Thyroid gland (tissue), 4 donors: ENCODE measurements around the gene SMIM15. TPM values are rescaled to one million over a fixed set of nuclear protein-coding genes. Genes with fewer than 3 reads are reported as not detected.

Experiments
- DNase-seq, 2 donors: peaks; one replicate each; pipeline ENCODE4 v3.0.0-alpha.2; 2019
- H3K27ac ChIP-seq, 3 donors: fragments of 200-600 bp; sonication (generic); 1 replicate in 2 of 3; 2 replicates in 1 of 3; pipeline ENCODE4 v1.5.1; 2016 to 2019; ENCODE audit warnings: mild to moderate bottlenecking in 1 of 3, moderate library complexity in 1 of 3
- H3K27me3 ChIP-seq: fragments of 200-600 bp; sonication (generic); one replicate; pipeline ENCODE4 v1.5.1; 2019
- H3K36me3 ChIP-seq, 2 donors: fragments of 200-600 bp; sonication (generic); one replicate each; pipeline ENCODE4 v1.5.1; 2016 to 2019
- H3K4me1 ChIP-seq, 2 donors: fragments of 200-600 bp; sonication (generic); one replicate each; pipeline ENCODE4 v1.5.1; 2017 to 2019
- H3K4me3 ChIP-seq, 3 donors: fragments of 200-600 bp; sonication (generic); replicated peaks in 1 of 3; 1 replicate in 2 of 3; 2 replicates in 1 of 3; pipeline ENCODE4 v1.5.1; 2016; ENCODE audit warnings: mild to moderate bottlenecking in 1 of 3
- H3K9me3 ChIP-seq: fragments of 200-600 bp; sonication (generic); one replicate; pipeline ENCODE4 v1.5.1; 2017
- POLR2A ChIP-seq, 2 donors: fragments of 450-650 bp; IDR thresholded peaks; one replicate each; pipeline ENCODE4 v1.6.1; 2017; ENCODE audit warnings: antibody characterized with exemption in 2 of 2, mild to moderate bottlenecking in 2 of 2, moderate library complexity in 1 of 2
- WGBS, 2 donors: methylation state at CpG; one replicate each; pipeline ENCODE4 v1.1.5; 2017; 5-methylcytosine and 5-hydroxymethylcytosine counted together
- intact Hi-C: fragments of 100-400 bp; cut with DNase I; formaldehyde crosslinking; loops from one replicate; pipeline ENCODE4 v1.15.1; 2023
- total RNA-seq, 4 donors: library from RNA; depleted of rRNA; stranded (reverse); fragments of >200 nt; gene quantifications; one replicate each; pipeline ENCODE4 v1.2.3, GENCODE V29; 2016
- TF ChIP-seq, protein P1 (sequence below), 6 experiments: fragments of 200-600 bp in 3 of 6; fragments of 450-650 bp in 3 of 6; sonication (generic) in 3 of 6; IDR thresholded peaks; one replicate each; pipeline ENCODE4 v1.5.1; 2016 to 2019; ENCODE audit warnings: antibody characterized with exemption in 6 of 6, mild to moderate bottlenecking in 2 of 6, inconsistent platforms in 1 of 6, moderate library complexity in 1 of 6

Gene SMIM15
- total RNA-seq, 4 donors from 2014 or later = 37.4 to 55.9 (median 41.2) TPM

DNA sequence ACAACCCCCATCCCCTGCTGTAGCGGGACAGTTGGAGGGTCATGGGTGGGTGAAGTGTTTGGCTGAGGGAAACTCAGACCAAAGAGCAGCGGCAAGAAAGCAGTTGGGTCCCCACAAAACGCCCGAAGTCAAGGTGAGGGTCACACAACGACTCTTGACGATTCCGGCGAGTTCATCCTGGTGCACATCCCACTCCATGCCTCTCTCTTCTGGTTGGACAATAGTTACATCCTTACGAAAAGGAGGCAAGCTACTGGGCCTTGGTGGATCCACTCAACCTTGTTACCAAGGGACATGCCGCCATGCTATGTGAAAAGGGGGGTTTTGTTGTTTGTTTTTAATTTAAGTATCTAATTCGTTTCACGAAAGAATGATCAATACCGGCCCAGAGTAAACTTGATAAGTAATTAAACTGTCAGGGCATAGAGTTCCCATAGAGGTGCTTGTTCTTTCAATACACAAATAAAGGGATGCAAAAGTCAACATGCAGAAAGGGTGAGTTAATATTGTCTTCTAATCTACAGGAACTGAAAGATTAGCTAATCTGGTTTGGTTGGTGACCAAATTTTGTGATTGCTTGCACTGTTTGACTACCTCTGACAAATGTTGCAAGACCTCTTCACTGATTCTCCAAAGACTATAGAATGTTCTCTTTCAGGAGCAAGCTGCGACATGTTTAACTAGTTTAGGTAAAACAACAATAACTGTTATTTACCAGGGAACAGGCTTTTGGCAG lies 732 bp upstream of the SMIM15 start:
- Histone ChIP-seq H3K4me1 (peaks cover 5 to 13% of the 10 kb centered on the region in 2 donors), H3K36me3 (no peaks in the 10 kb centered on the region), H3K27ac (peak overlapping the region; percentile 76 to 95 (median 94)), H3K4me3 (peak overlapping the region; percentile 23 to 87 (median 42)), H3K9me3 (no peaks in the 10 kb centered on the region), H3K27me3 (no peaks in the 10 kb centered on the region)
- intact Hi-C loops = loop anchor here (10.0 kb wide), 1 partner anchor 492 kb away; no protein-coding TSS in a partner anchor
- peak in 1 of 2 donors; percentile 21 for DNase-seq
- 18 to 29% methylated on average over 14 of the region's 14 CpGs for WGBS, 2 donors
- TF ChIP-seq, protein P1, sequence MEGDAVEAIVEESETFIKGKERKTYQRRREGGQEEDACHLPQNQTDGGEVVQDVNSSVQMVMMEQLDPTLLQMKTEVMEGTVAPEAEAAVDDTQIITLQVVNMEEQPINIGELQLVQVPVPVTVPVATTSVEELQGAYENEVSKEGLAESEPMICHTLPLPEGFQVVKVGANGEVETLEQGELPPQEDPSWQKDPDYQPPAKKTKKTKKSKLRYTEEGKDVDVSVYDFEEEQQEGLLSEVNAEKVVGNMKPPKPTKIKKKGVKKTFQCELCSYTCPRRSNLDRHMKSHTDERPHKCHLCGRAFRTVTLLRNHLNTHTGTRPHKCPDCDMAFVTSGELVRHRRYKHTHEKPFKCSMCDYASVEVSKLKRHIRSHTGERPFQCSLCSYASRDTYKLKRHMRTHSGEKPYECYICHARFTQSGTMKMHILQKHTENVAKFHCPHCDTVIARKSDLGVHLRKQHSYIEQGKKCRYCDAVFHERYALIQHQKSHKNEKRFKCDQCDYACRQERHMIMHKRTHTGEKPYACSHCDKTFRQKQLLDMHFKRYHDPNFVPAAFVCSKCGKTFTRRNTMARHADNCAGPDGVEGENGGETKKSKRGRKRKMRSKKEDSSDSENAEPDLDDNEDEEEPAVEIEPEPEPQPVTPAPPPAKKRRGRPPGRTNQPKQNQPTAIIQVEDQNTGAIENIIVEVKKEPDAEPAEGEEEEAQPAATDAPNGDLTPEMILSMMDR (IDR thresholded peaks at IDR 0.05) = no peak
- TF ChIP-seq POLR2A (IDR thresholded peaks at IDR 0.05) = no peak

DNA sequence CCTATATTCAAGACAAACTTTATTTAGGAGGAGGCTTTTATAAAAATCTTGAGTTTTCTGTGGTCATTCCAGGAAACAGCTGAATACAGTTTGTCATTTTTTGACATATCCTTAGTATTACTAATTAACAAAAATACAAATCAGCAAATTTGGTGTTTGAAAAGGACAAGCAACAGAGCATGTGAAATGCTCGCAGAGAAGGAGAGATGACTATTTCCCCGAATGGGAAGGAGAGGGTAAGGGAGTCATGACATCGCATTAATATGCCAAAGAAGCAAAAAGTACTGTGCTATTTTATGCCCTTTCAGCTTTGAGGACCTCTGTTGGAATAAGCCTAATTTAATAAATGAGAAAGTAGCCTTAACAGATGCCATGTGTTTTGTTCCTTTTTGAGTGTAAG lies 1.8 kb downstream of the SMIM15 start:
- Histone ChIP-seq H3K4me3 (no peak overlapping the region), H3K36me3 (no peaks in the 10 kb centered on the region), H3K4me1 (peaks cover 5 to 13% of the 10 kb centered on the region in 2 donors), H3K9me3 (no peaks in the 10 kb centered on the region), H3K27ac (no peak overlapping the region), H3K27me3 (no peaks in the 10 kb centered on the region)
- intact Hi-C loops = loop anchor here (10.0 kb wide), 1 partner anchor 494 kb away; no protein-coding TSS in a partner anchor
- TF ChIP-seq POLR2A (IDR thresholded peaks at IDR 0.05) = no peak
- TF ChIP-seq, protein P1 (IDR thresholded peaks at IDR 0.05) = no peak
- 92 to 96% methylated on average over 3 of the region's 3 CpGs for WGBS, 2 donors
- no peak for DNase-seq

DNA sequence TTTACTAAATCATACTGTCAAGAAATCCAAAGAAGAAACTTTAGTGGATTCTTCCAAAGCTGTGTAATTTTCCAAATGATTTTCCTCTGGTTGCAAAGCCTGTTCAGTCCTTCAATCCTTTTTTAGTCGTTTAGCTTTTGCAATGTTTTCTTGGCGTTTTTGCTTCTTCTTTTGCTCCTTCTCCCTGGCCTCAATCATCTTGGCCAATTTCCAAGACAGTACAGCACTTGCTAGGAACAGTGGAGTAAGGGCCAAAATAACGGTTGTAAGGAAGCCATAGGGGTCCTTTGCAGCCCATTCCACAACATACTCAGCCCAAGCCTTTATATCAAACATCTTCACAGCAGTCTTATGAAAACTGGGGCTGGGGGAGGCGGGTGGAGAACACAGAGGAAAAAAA lies 2.4 kb downstream of the SMIM15 start:
- no peak overlapping the region for H3K27ac ChIP-seq
- no peaks in the 10 kb centered on the region for H3K9me3 ChIP-seq
- intact Hi-C loops = loop anchor here (10.0 kb wide), 1 partner anchor 495 kb away; no protein-coding TSS in a partner anchor
- no peaks in the 10 kb centered on the region for H3K27me3 ChIP-seq
- TF ChIP-seq POLR2A (IDR thresholded peaks at IDR 0.05) = no peak
- TF ChIP-seq, protein P1 (IDR thresholded peaks at IDR 0.05) = no peak
- H3K4me1 ChIP-seq = peaks cover 5 to 13% of the 10 kb centered on the region in 2 donors
- H3K36me3 ChIP-seq = no peaks in the 10 kb centered on the region
- H3K4me3 ChIP-seq = no peak overlapping the region
- no peak for DNase-seq
- 51 to 55% methylated on average over 4 of the region's 4 CpGs for WGBS, 2 donors

DNA sequence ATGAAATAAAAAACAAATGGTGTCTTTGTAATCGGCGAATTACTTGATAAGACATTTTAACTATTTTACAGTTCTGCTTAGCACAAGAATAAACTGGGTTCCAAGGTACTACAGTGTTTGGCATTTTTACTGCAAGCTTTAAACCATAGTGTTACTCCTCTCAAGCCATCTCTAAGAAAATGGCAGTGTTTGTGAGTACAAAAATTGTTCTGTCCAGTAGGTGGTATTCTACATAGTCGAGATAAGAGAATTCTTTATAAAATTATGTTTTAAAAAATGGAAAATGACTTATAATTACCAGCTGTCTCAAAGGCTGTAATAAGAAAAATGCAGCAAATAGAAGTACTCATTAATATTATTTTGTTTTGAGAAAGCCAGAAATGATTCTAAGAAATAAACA lies 3.2 kb downstream of the SMIM15 start:
- WGBS, 2 donors = 94% methylated on average over 3 of the region's 3 CpGs
- TF ChIP-seq, protein P1 (IDR thresholded peaks at IDR 0.05) = no peak
- TF ChIP-seq POLR2A (IDR thresholded peaks at IDR 0.05) = no peak
- intact Hi-C loops = no loop called here

DNA sequence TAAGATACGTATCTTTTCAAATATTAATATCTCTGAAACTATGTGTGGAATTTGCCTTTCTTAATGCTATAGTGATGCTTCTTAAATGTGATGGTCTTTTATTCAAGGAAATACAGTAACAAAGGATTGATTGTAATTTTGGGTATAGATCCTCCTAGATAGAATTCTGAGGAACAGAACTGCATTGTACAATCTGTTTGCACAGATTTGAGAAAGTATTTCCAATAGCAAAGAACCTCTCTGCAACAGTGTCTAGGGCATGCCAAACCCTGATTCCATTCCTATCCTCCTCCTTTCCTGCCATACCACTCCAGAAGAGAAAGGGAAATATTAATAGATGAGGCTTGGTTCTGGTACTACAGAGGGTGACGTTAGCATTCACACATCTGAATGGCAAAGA lies 10.4 kb downstream of the SMIM15 start:
- Histone ChIP-seq H3K27me3 (no peaks in the 10 kb centered on the region), H3K27ac (no peak overlapping the region), H3K9me3 (no peaks in the 10 kb centered on the region), H3K36me3 (no peaks in the 10 kb centered on the region), H3K4me1 (no peaks in the 10 kb centered on the region), H3K4me3 (no peak overlapping the region)
- intact Hi-C loops = no loop called here
- 93 to 97% methylated on average over 2 of the region's 2 CpGs for WGBS, 2 donors
- TF ChIP-seq, protein P1 (IDR thresholded peaks at IDR 0.05) = no peak
- TF ChIP-seq POLR2A (IDR thresholded peaks at IDR 0.05) = no peak
- DNase-seq = no peak

More for the DNA sequence above, 3.2 kb downstream of the SMIM15 start:
- H3K27ac ChIP-seq = no peak overlapping the region
- no peak overlapping the region for H3K4me3 ChIP-seq
- H3K9me3 ChIP-seq = no peaks in the 10 kb centered on the region
- H3K4me1 ChIP-seq = peaks cover 5 to 13% of the 10 kb centered on the region in 2 donors
- H3K36me3 ChIP-seq = no peaks in the 10 kb centered on the region
- no peaks in the 10 kb centered on the region for H3K27me3 ChIP-seq
- no peak for DNase-seq
